Keratinocyte (primary cell): ENCODE measurements around the gene TFDP3. TPM values are rescaled to one million over a fixed set of nuclear protein-coding genes. Genes with fewer than 3 reads are reported as not detected.

ENCODE experiments used
- DNase-seq: peaks from one replicate; pipeline ENCODE4 v3.0.0-alpha.2; 2011; ENCODE audit warnings: low read depth, missing footprints, low spot score
- FAIRE-seq: peaks from 2 replicates; lab custom pipeline; 2011; peaks lifted over from hg19 to GRCh38; lab: Jason Lieb, UNC
- H2AFZ ChIP-seq: 2 replicates; pipeline ENCODE4 v1.6.0; 2012; ENCODE audit warnings: low read length, control low read depth, inconsistent platforms; ENCODE audit not compliant: control insufficient read depth
- H3K27ac ChIP-seq: 2 replicates; pipeline ENCODE4 v1.5.1; 2011; ENCODE audit warnings: low read length; ENCODE audit not compliant: control insufficient read depth, insufficient read depth
- H3K27me3 ChIP-seq: 3 replicates; pipeline ENCODE4 v1.6.0; 2011; ENCODE audit warnings: low read length; ENCODE audit not compliant: control insufficient read depth, insufficient read depth; ENCODE audit errors: extremely low read depth
- H3K36me3 ChIP-seq, 2 experiments: 2 replicates in 1 of 2; 3 replicates in 1 of 2; pipeline ENCODE4 v1.5.1; 2011; ENCODE audit warnings: low read length in 2 of 2, mild to moderate bottlenecking in 1 of 2; ENCODE audit not compliant: control insufficient read depth in 2 of 2, insufficient read depth in 2 of 2; ENCODE audit errors: extremely low read depth in 1 of 2
- H3K4me1 ChIP-seq: 3 replicates; pipeline ENCODE4 v1.5.1; 2011; ENCODE audit warnings: low read length; ENCODE audit not compliant: control insufficient read depth, insufficient read depth; ENCODE audit errors: extremely low read depth
- H3K4me2 ChIP-seq: 3 replicates; pipeline ENCODE4 v1.6.0; 2011; ENCODE audit warnings: low read depth, low read length; ENCODE audit not compliant: control insufficient read depth, insufficient read depth; ENCODE audit errors: extremely low read depth
- H3K4me3 ChIP-seq, 3 experiments: fragments of 200-600 bp in 1 of 3; sonication (generic) in 1 of 3; 2 replicates in 2 of 3; 3 replicates in 1 of 3; pipeline ENCODE4 v1.5.1; 2011 to 2016; ENCODE audit warnings: low read length in 3 of 3, mild to moderate bottlenecking in 3 of 3, control low read depth in 2 of 3, inconsistent platforms in 1 of 3, low read depth in 1 of 3, mixed read lengths in 1 of 3, mixed run types in 1 of 3, moderate library complexity in 1 of 3; ENCODE audit not compliant: control insufficient read depth in 2 of 3, insufficient read depth in 2 of 3; ENCODE audit errors: extremely low read depth in 1 of 3
- H3K79me2 ChIP-seq: 2 replicates; pipeline ENCODE4 v1.6.0; 2012; ENCODE audit warnings: low read length; ENCODE audit not compliant: control insufficient read depth, insufficient read depth
- H3K9ac ChIP-seq: 3 replicates; pipeline ENCODE4 v1.6.0; 2011; ENCODE audit warnings: low read length; ENCODE audit not compliant: control insufficient read depth, insufficient read depth; ENCODE audit errors: extremely low read depth
- H3K9me1 ChIP-seq: 3 replicates; pipeline ENCODE4 v1.6.0; 2011; ENCODE audit warnings: low read length; ENCODE audit not compliant: control insufficient read depth, insufficient read depth; ENCODE audit errors: extremely low read depth
- H3K9me3 ChIP-seq: 2 replicates; pipeline ENCODE4 v1.5.1; 2012; ENCODE audit warnings: low read depth, low read length; ENCODE audit not compliant: control insufficient read depth
- H4K20me1 ChIP-seq: 3 replicates; pipeline ENCODE4 v1.6.0; 2011; ENCODE audit warnings: low read length; ENCODE audit not compliant: control insufficient read depth, insufficient read depth; ENCODE audit errors: extremely low read depth
- EZH2 ChIP-seq: IDR thresholded peaks from one replicate; pipeline ENCODE4 v1.6.1; 2012; ENCODE audit warnings: inconsistent platforms, mild to moderate bottlenecking, low read length, moderate library complexity
- dilution Hi-C: fragments of 300-500 bp; cut with MboI; formaldehyde crosslinking; loops from one replicate; pipeline ENCODE4 v1.7.0; 2020; ENCODE audit warnings: low sequenced_read_pairs; ENCODE audit not compliant: extremely low pct_ligation_motif_present
- polyA minus RNA-seq, 3 experiments: library from RNA; depleted of rRNA, polyadenylated mRNA; stranded (reverse); fragments of >200 nt; gene quantifications; 1 replicate in 1 of 3; 2 replicates in 1 of 3; 3 replicates in 1 of 3; pipeline ENCODE4 v1.2.3, GENCODE V29; 2011
- polyA plus RNA-seq, 5 experiments: library from polyadenylated mRNA; depleted of rRNA in 3 of 5; stranded (reverse) in 3 of 5; stranded (forward) in 1 of 5; unstranded in 1 of 5; fragments of >200 nt; gene quantifications; 1 replicate in 1 of 5; 2 replicates in 3 of 5; 3 replicates in 1 of 5; pipeline versions ENCODE4 v1.2.1 to v1.2.3, GENCODE V29; 2011 to 2012; ENCODE audit warnings: missing spikeins in 2 of 5, low read depth in 1 of 5, low replicate concordance in 1 of 5
- TF ChIP-seq, protein P1 (sequence below), 3 experiments: IDR thresholded peaks in 1 of 3; conservative IDR thresholded peaks in 1 of 3; optimal IDR thresholded peaks in 1 of 3; 2 replicates in 2 of 3; 3 replicates in 1 of 3; pipeline versions ENCODE3 to v1.5.1; 2011; ENCODE audit warnings: low read length in 3 of 3, mild to moderate bottlenecking in 3 of 3, moderate library complexity in 2 of 3, control low read depth in 1 of 3, inconsistent platforms in 1 of 3; ENCODE audit not compliant: insufficient read depth in 2 of 3; ENCODE audit errors: extremely low read depth in 1 of 3

The TFDP3 gene, protein sequence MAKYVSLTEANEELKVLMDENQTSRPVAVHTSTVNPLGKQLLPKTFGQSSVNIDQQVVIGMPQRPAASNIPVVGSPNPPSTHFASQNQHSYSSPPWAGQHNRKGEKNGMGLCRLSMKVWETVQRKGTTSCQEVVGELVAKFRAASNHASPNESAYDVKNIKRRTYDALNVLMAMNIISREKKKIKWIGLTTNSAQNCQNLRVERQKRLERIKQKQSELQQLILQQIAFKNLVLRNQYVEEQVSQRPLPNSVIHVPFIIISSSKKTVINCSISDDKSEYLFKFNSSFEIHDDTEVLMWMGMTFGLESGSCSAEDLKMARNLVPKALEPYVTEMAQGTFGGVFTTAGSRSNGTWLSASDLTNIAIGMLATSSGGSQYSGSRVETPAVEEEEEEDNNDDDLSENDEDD
- not detected in 3 replicates for polyA plus RNA-seq
- polyA plus RNA-seq (2011; ENCODE audit: low read depth): not detected
- not detected in 2 replicates for polyA plus RNA-seq (2011; cell fraction: cytosol; rRNA removed)
- polyA plus RNA-seq (2011; cell fraction: nucleus; rRNA removed): not detected in 2 replicates
- not detected in 2 replicates for polyA plus RNA-seq (2012; ENCODE audit: low replicate concordance)
- polyA minus RNA-seq: not detected in 3 replicates
- not detected for polyA minus RNA-seq (2011; cell fraction: cytosol; rRNA and poly(A)+ RNA removed)
- polyA minus RNA-seq (2011; cell fraction: nucleus; rRNA and poly(A)+ RNA removed): not detected in 2 replicates

DNA sequence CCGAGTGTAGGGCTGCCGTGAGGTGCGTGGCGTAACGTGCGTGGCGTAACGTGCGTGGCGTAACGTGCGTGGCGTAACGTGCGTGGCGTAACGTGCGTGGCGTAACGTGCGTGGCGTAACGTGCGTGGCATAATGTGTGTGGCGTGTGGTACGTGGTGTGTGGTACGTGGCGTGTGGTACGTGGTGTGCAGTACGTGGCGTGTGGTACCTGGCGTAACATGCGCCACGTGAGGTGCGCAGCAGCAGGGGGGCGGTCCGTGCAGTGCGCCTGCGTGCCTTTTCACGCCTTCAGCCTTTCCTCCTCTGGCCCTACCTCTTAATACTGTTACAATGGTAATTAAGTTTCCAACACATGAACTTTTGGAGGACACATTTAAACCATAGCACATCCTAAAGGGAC, at the start of gene TFDP3:
TSS of gene TFDP3 (minus strand) at position 26 of the 400 bp plus-strand sequence. CDS start 95 bp downstream, outside the sequence.
- Histone ChIP-seq H3K9ac (no peak within 1 kb of the TSS), H3K4me3 (no peak within 1 kb of the TSS), H3K27me3 (no peaks in the 10 kb centered on the region), H4K20me1 (no peaks in the 10 kb centered on the region), H3K4me2 (no peak within 1 kb of the TSS), H3K36me3 (no peaks in the 10 kb centered on the region), H3K9me3 (no peaks in the 10 kb centered on the region), H3K4me1 (no peaks in the 10 kb centered on the region), H3K9me1 (no peaks in the 10 kb centered on the region), H3K27ac (no peak within 1 kb of the TSS), H2AFZ (no peak within 1 kb of the TSS), H3K79me2 (no peaks in the 10 kb centered on the region)
- FAIRE-seq (no peak), DNase-seq (no peak)
- dilution Hi-C loops: no loop called here
- TF ChIP-seq EZH2: no peak
- TF ChIP-seq, protein P1, sequence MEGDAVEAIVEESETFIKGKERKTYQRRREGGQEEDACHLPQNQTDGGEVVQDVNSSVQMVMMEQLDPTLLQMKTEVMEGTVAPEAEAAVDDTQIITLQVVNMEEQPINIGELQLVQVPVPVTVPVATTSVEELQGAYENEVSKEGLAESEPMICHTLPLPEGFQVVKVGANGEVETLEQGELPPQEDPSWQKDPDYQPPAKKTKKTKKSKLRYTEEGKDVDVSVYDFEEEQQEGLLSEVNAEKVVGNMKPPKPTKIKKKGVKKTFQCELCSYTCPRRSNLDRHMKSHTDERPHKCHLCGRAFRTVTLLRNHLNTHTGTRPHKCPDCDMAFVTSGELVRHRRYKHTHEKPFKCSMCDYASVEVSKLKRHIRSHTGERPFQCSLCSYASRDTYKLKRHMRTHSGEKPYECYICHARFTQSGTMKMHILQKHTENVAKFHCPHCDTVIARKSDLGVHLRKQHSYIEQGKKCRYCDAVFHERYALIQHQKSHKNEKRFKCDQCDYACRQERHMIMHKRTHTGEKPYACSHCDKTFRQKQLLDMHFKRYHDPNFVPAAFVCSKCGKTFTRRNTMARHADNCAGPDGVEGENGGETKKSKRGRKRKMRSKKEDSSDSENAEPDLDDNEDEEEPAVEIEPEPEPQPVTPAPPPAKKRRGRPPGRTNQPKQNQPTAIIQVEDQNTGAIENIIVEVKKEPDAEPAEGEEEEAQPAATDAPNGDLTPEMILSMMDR (optimal IDR thresholded peaks at IDR 0.05 in 1 of 3, IDR thresholded peaks at IDR 0.05 in 1 of 3, conservative IDR thresholded peaks at IDR 0.05 in 1 of 3; ENCODE audit: extremely low read depth in 1 of 3, insufficient read depth in 2 of 3, low read length in 3 of 3): no peak

DNA sequence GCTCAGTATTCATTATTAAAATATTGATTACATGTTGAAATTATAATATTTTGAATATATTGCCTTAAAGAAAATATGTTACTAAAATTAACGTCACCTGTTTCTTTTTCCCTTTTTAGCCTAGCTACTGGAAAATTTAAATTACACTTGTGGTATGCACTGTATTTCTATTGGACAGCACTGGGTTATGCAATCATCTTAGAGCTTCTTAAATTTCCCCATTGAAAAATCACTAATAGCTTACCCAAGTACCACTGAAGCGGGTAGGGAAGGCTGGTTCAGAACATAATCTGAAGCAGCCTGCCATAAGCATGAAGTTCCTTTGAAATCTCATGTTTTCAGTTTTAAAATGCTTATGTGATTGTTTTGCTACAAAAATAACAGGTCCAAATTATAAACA, 49.5 kb upstream of the TFDP3 start:
- Histone ChIP-seq H3K4me2 (no peak overlapping the region), H4K20me1 (no peaks in the 10 kb centered on the region), H3K4me3 (no peak overlapping the region), H3K9ac (no peak overlapping the region), H3K9me3 (no peaks in the 10 kb centered on the region), H2AFZ (no peak overlapping the region), H3K4me1 (no peaks in the 10 kb centered on the region), H3K27me3 (no peaks in the 10 kb centered on the region), H3K27ac (no peak overlapping the region), H3K36me3 (no peaks in the 10 kb centered on the region), H3K9me1 (no peaks in the 10 kb centered on the region), H3K79me2 (no peaks in the 10 kb centered on the region)
- no peak for TF ChIP-seq EZH2
- TF ChIP-seq, protein P1 (optimal IDR thresholded peaks at IDR 0.05 in 1 of 3, IDR thresholded peaks at IDR 0.05 in 1 of 3, conservative IDR thresholded peaks at IDR 0.05 in 1 of 3; ENCODE audit: extremely low read depth in 1 of 3, insufficient read depth in 2 of 3, low read length in 3 of 3): no peak
- dilution Hi-C loops: no loop called here
- FAIRE-seq (no peak), DNase-seq (no peak)
